ENCODE data around the gene CNTNAP5. TPM values are rescaled to one million over a fixed set of nuclear protein-coding genes. Genes with fewer than 3 reads are reported as not detected.

Gene CNTNAP5
- total RNA-seq (2014; rRNA removed; shearing (Covaris generic)): 0.10 and 0.11 TPM in 2 replicates
- polyA plus RNA-seq (2015; cell fraction: cytosol; rRNA removed): 0.02 TPM in 1 of 2 replicates, not detected in the other
- polyA plus RNA-seq (2015; cell fraction: nucleus; rRNA removed): 0.02 TPM in 1 of 2 replicates, not detected in the other

GRCh38 chr2:124025171-124025580 lies at the start of gene CNTNAP5:
CNTNAP5 (plus strand) TSS chr2:124025287; CDS start chr2:124025651, 364 bp downstream.
- DNase-seq (ENCODE audit: low read depth): peak; percentile 65

GRCh38 chr2:123976054-123976648 lies 48.9 kb upstream of the CNTNAP5 start:
- no peak for DNase-seq (ENCODE audit: low read depth)

GRCh38 chr2:123993728-123994323 lies 31.3 kb upstream of the CNTNAP5 start:
- DNase-seq (ENCODE audit: low read depth): peak; percentile 35

- DNase-seq (ENCODE audit: low read depth): no peak
Observed at GRCh38 chr2:123999681-124000080, 25.4 kb upstream of the CNTNAP5 start.

- no peak for DNase-seq (ENCODE audit: low read depth)
Observed at GRCh38 chr2:124001696-124002430, 23.2 kb upstream of the CNTNAP5 start.

- DNase-seq (ENCODE audit: low read depth): no peak
Observed at GRCh38 chr2:124018890-124019289, 6.2 kb upstream of the CNTNAP5 start.

- no peak for DNase-seq (ENCODE audit: low read depth)
Observed at GRCh38 chr2:124024561-124025170, 421 bp upstream of the CNTNAP5 start.

GRCh38 chr2:124025891-124026434 lies 876 bp downstream of the CNTNAP5 start:
- no peak for DNase-seq (ENCODE audit: low read depth)

GRCh38 chr2:124026503-124026902 lies 1.4 kb downstream of the CNTNAP5 start:
- DNase-seq (ENCODE audit: low read depth): no peak

GRCh38 chr2:124027182-124027581 lies 2.1 kb downstream of the CNTNAP5 start:
- peak; percentile 68 for DNase-seq (ENCODE audit: low read depth)

GRCh38 chr2:124032799-124033198 lies 7.7 kb downstream of the CNTNAP5 start:
- DNase-seq (ENCODE audit: low read depth): no peak

- peak; percentile 28 for DNase-seq (ENCODE audit: low read depth)
Observed at GRCh38 chr2:124034265-124034664, 9.2 kb downstream of the CNTNAP5 start.

GRCh38 chr2:124035001-124035400 lies 9.9 kb downstream of the CNTNAP5 start:
- DNase-seq (ENCODE audit: low read depth): peak; percentile 35

- DNase-seq (ENCODE audit: low read depth): no peak
Observed at GRCh38 chr2:124039032-124039431, 13.9 kb downstream of the CNTNAP5 start.

- DNase-seq (ENCODE audit: low read depth): no peak
Observed at GRCh38 chr2:124039762-124040291, 14.7 kb downstream of the CNTNAP5 start.

- DNase-seq (ENCODE audit: low read depth): no peak
Observed at GRCh38 chr2:124045894-124046293, 20.8 kb downstream of the CNTNAP5 start.

- DNase-seq (ENCODE audit: low read depth): no peak
Observed at GRCh38 chr2:124046332-124046731, 21.2 kb downstream of the CNTNAP5 start.

- no peak for DNase-seq (ENCODE audit: low read depth)
Observed at GRCh38 chr2:124048102-124048501, 23.0 kb downstream of the CNTNAP5 start.

- DNase-seq (ENCODE audit: low read depth): no peak
Observed at GRCh38 chr2:124048664-124049063, 23.6 kb downstream of the CNTNAP5 start.

- DNase-seq (ENCODE audit: low read depth): no peak
Observed at GRCh38 chr2:124049136-124049535, 24.0 kb downstream of the CNTNAP5 start.

- no peak for DNase-seq (ENCODE audit: low read depth)
Observed at GRCh38 chr2:124050833-124051497, 25.9 kb downstream of the CNTNAP5 start.

Data from HT1080 (cell line).